Astrocyte of the spinal cord (primary cell): ENCODE results near the gene ODC1.

Experiments
- DNase-seq: peaks from one replicate; pipeline ENCODE4 v3.0.0; 2011; ENCODE audit warnings: low read depth, low spot score
- H3K4me3 ChIP-seq: 2 replicates; pipeline ENCODE4 v1.5.1; 2011; ENCODE audit warnings: low read depth, mild to moderate bottlenecking, low read length, moderate library complexity
- CTCF ChIP-seq: IDR thresholded peaks from 2 replicates; pipeline ENCODE4 v1.5.1; 2012; ENCODE audit warnings: low read depth, mild to moderate bottlenecking, low read length, inconsistent platforms
- in situ Hi-C: cut with HindIII; loops from 2 replicates; pipeline ENCODE4 v1.10.0; 2017; ENCODE audit warnings: low sequenced_read_pairs

The ODC1 gene

GRCh38 chr2:10412380-10412779 lies 35.7 kb downstream of the ODC1 start:
- no peak overlapping the region for H3K4me3 ChIP-seq
- DNase-seq, result peak; percentile 50
- in situ Hi-C loops, result no loop called here
- no peak for TF ChIP-seq CTCF

- H3K4me3 ChIP-seq, result no peak overlapping the region
- DNase-seq, result no peak
- in situ Hi-C loops, result no loop called here
- TF ChIP-seq CTCF, result no peak
Measured at GRCh38 chr2:10411557-10411956, 36.6 kb downstream of the ODC1 start.

- in situ Hi-C loops, result no loop called here
- DNase-seq, result no peak
- no peak overlapping the region for H3K4me3 ChIP-seq
- TF ChIP-seq CTCF, result no peak
Measured at GRCh38 chr2:10410823-10411437, 37.2 kb downstream of the ODC1 start.

GRCh38 chr2:10410001-10410822 lies 37.9 kb downstream of the ODC1 start:
- no peak for TF ChIP-seq CTCF
- H3K4me3 ChIP-seq, result no peak overlapping the region
- DNase-seq, result peak; percentile 44
- in situ Hi-C loops, result no loop called here

GRCh38 chr2:10408649-10409579 lies 39.2 kb downstream of the ODC1 start:
- peak; percentile 95 for TF ChIP-seq CTCF
- DNase-seq, result peak; percentile 69
- in situ Hi-C loops, result no loop called here
- H3K4me3 ChIP-seq, result no peak overlapping the region

GRCh38 chr2:10407841-10408648 lies 40.1 kb downstream of the ODC1 start:
- no peak overlapping the region for H3K4me3 ChIP-seq
- in situ Hi-C loops, result no loop called here
- TF ChIP-seq CTCF, result no peak
- peak; percentile 68 for DNase-seq
